Measurements from ENCODE around the gene BOD1. TPM values are rescaled to one million over a fixed set of nuclear protein-coding genes. Genes with fewer than 3 reads are reported as not detected.

The BOD1 gene
- total RNA-seq, 1 donor from 2014 or later, result 41.8 TPM

GRCh38 chr5:173620784-173621183 lies 4.3 kb upstream of the BOD1 start:
- no peaks in the 10 kb centered on the region for H3K36me3 ChIP-seq (ENCODE audit: control insufficient read depth in 3 of 3, insufficient read depth in 3 of 3, low read length in 3 of 3)
- H3K4me1 ChIP-seq (ENCODE audit: control insufficient read depth in 3 of 3, insufficient read depth in 3 of 3, low read length in 3 of 3), result peaks cover 9 to 13% (median 10%) of the 10 kb centered on the region in 3 donors
- no peak overlapping the region for H3K9ac ChIP-seq (ENCODE audit: low read depth in 1 of 3, low read length in 3 of 3)
- H3K27ac ChIP-seq (ENCODE audit: low read depth, low read length), result no peak overlapping the region
- H3K9me3 ChIP-seq (ENCODE audit: control insufficient read depth in 3 of 3, low read length in 3 of 3), result no peaks in the 10 kb centered on the region
- H3K4me3 ChIP-seq (ENCODE audit: low read length in 3 of 3), result no peak overlapping the region
- peaks cover 0 to 2% (median 0%) of the 10 kb centered on the region in 3 donors for H3K27me3 ChIP-seq (ENCODE audit: control insufficient read depth in 3 of 3, insufficient read depth in 3 of 3, low read length in 3 of 3)

DNA sequence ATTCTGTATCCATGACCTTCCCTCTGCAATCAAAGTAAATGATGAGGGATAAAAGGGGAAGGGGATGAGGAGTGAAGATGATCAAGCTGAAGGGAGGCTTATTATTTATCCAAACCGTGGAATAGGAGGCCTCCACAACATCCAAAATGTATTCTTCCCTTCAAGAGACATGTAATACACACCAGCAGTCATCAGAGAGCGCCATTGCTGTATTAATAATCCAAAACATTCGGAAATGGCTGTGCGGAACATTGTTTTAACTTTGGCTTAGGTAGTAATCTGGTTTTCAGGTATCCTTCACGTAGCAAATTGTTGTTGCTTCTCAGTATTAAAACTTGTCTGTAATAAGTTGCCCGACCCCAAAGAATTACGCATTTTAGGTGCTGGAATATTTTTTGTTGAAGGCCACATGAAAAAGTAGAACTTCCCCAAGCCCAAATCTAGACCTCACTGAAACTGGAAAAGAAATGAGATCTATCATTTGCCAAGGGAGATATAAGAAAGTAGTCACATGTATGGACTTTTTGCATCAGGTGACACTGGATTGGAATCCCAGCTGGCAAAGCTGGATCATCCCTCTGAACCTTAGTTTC lies 2.6 kb upstream of the BOD1 start:
- H3K4me3 ChIP-seq (ENCODE audit: low read length in 3 of 3), result no peak overlapping the region
- H3K27ac ChIP-seq (ENCODE audit: low read depth, low read length), result no peak overlapping the region
- no peaks in the 10 kb centered on the region for H3K36me3 ChIP-seq (ENCODE audit: control insufficient read depth in 3 of 3, insufficient read depth in 3 of 3, low read length in 3 of 3)

DNA sequence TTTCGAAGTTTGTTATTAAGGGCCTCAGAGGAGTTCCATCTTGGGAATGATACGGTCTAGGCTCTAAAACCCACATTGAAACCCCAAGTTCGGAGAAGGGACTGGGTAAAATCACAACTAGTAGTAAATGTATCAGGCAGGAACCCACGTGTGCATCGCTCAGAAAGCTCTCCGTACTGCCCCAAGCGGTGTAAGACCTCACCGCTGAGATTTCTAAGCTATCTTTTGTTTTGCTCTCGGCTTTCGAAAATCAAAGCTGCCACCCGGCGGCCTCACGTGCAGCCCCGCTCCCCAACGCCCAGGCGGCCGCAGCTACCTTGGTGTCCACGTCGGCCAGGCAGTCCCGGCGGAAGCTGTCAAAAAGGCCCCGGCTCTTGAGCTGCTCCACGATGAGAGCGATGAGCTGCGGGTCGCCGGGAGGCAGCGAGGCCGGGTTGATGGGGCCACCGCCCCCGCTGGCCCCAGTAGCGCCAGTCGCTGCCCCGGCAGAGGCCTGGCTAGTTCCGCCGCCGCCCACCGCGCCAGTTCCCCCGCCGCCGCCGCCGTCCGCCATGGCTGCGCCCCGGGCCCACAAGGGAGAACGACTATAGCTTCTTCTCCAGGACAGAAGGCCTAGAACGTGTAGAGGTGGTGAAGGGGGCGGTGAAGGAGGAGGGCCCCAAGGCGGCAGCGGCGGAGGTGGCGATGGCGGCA lies 420 bp downstream of the BOD1 start:
- Histone ChIP-seq H3K9me3 (ENCODE audit: control insufficient read depth in 3 of 3, low read length in 3 of 3) (no peaks in the 10 kb centered on the region), H3K27me3 (ENCODE audit: control insufficient read depth in 3 of 3, insufficient read depth in 3 of 3, low read length in 3 of 3) (no peaks in the 10 kb centered on the region), H3K9ac (ENCODE audit: low read depth in 1 of 3, low read length in 3 of 3) (peak overlapping the region; percentile 88 to 91 (median 88)), H3K4me3 (ENCODE audit: low read length in 3 of 3) (peak overlapping the region; percentile 80 to 92 (median 82)), H3K27ac (ENCODE audit: low read depth, low read length) (peak overlapping the region; percentile 96), H3K36me3 (ENCODE audit: control insufficient read depth in 3 of 3, insufficient read depth in 3 of 3, low read length in 3 of 3) (peaks cover 4 to 16% (median 15%) of the 10 kb centered on the region in 3 donors), H3K4me1 (ENCODE audit: control insufficient read depth in 3 of 3, insufficient read depth in 3 of 3, low read length in 3 of 3) (peaks cover 29 to 39% (median 32%) of the 10 kb centered on the region in 3 donors)

More for the DNA sequence above, 2.6 kb upstream of the BOD1 start:
- Histone ChIP-seq H3K27me3 (ENCODE audit: control insufficient read depth in 3 of 3, insufficient read depth in 3 of 3, low read length in 3 of 3) (peaks cover 0 to 2% (median 0%) of the 10 kb centered on the region in 3 donors), H3K9ac (ENCODE audit: low read depth in 1 of 3, low read length in 3 of 3) (no peak overlapping the region), H3K9me3 (ENCODE audit: control insufficient read depth in 3 of 3, low read length in 3 of 3) (no peaks in the 10 kb centered on the region), H3K4me1 (ENCODE audit: control insufficient read depth in 3 of 3, insufficient read depth in 3 of 3, low read length in 3 of 3) (peaks cover 17 to 20% (median 19%) of the 10 kb centered on the region in 3 donors)

- no peaks in the 10 kb centered on the region for H3K9me3 ChIP-seq (ENCODE audit: control insufficient read depth in 3 of 3, low read length in 3 of 3)
- peaks cover 31 to 47% (median 36%) of the 10 kb centered on the region in 3 donors for H3K4me1 ChIP-seq (ENCODE audit: control insufficient read depth in 3 of 3, insufficient read depth in 3 of 3, low read length in 3 of 3)
- no peaks in the 10 kb centered on the region for H3K27me3 ChIP-seq (ENCODE audit: control insufficient read depth in 3 of 3, insufficient read depth in 3 of 3, low read length in 3 of 3)
- H3K9ac ChIP-seq (ENCODE audit: low read depth in 1 of 3, low read length in 3 of 3), result peak overlapping the region; percentile 13 to 91 (median 88)
- H3K27ac ChIP-seq (ENCODE audit: low read depth, low read length), result no peak overlapping the region
- peaks cover 6 to 23% (median 16%) of the 10 kb centered on the region in 3 donors for H3K36me3 ChIP-seq (ENCODE audit: control insufficient read depth in 3 of 3, insufficient read depth in 3 of 3, low read length in 3 of 3)
- H3K4me3 ChIP-seq (ENCODE audit: low read length in 3 of 3), result peak overlapping the region; percentile 24 to 92 (median 82)
Observed at GRCh38 chr5:173614591-173614990, 1.9 kb downstream of the BOD1 start.

DNA sequence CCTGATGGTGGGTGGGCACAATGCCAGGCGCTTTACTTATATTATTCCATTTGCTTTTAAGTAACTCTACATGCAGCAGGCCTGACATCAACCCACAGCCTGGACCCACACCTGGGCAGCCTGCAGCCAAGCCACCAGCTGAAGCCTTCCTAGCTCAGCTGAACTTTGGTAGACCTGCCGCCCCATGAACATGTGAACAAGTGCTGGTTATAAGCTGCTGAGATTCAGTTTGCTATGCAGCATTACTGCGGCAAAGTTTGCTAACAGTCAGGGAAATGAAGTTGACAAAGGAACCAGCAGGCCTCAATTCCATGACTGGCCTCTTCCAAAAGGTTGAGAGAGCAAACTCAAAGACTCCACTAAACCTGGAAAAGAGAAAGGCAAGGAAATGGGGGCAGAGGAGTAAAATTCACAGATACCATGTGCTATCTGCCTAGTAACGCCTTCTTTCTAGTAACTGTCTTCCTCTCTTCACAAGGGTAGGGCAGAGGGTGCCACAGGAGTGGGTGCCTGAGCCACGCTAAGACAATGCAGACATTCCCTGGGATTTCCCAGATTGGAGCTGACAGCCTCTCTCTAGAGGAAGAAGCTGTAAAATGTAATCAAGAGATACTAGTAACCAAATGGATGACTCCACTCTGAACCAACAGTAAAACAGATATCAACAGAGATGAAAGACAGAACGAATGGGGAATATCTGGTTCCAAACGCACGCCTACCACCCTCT lies 2.9 kb downstream of the BOD1 start:
- H3K9me3 ChIP-seq (ENCODE audit: control insufficient read depth in 3 of 3, low read length in 3 of 3), result no peaks in the 10 kb centered on the region
- H3K9ac ChIP-seq (ENCODE audit: low read depth in 1 of 3, low read length in 3 of 3), result no peak overlapping the region
- peak overlapping the region in 1 of 3 donors; percentile 9 for H3K4me3 ChIP-seq (ENCODE audit: low read length in 3 of 3)
- peaks cover 10 to 27% (median 16%) of the 10 kb centered on the region in 3 donors for H3K36me3 ChIP-seq (ENCODE audit: control insufficient read depth in 3 of 3, insufficient read depth in 3 of 3, low read length in 3 of 3)
- no peak overlapping the region for H3K27ac ChIP-seq (ENCODE audit: low read depth, low read length)
- peaks cover 37 to 55% (median 43%) of the 10 kb centered on the region in 3 donors for H3K4me1 ChIP-seq (ENCODE audit: control insufficient read depth in 3 of 3, insufficient read depth in 3 of 3, low read length in 3 of 3)
- no peaks in the 10 kb centered on the region for H3K27me3 ChIP-seq (ENCODE audit: control insufficient read depth in 3 of 3, insufficient read depth in 3 of 3, low read length in 3 of 3)

DNA sequence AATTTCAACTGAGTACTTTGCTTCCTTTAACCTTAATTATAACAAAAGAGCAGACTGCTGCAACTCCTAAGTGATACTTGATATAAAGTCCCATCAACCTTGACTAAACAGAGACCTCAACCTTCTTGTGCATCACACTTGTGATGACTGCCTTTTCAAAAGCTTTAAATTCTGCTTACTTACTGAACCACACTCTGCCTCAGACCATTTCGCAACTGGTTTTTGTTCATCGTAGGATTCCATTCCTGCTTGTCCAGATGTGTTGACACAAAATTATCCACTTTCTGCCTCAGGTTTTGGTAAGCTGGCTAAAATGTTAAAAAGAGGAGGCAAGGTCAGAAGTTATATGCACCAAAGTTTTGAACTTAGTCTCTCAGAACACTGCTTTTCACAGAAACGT lies 3.5 kb downstream of the BOD1 start:
- Histone ChIP-seq H3K36me3 (ENCODE audit: control insufficient read depth in 3 of 3, insufficient read depth in 3 of 3, low read length in 3 of 3) (peaks cover 10 to 32% (median 17%) of the 10 kb centered on the region in 3 donors), H3K9me3 (ENCODE audit: control insufficient read depth in 3 of 3, low read length in 3 of 3) (no peaks in the 10 kb centered on the region), H3K4me3 (ENCODE audit: low read length in 3 of 3) (no peak overlapping the region), H3K4me1 (ENCODE audit: control insufficient read depth in 3 of 3, insufficient read depth in 3 of 3, low read length in 3 of 3) (peaks cover 37 to 55% (median 43%) of the 10 kb centered on the region in 3 donors), H3K9ac (ENCODE audit: low read depth in 1 of 3, low read length in 3 of 3) (no peak overlapping the region), H3K27ac (ENCODE audit: low read depth, low read length) (no peak overlapping the region), H3K27me3 (ENCODE audit: control insufficient read depth in 3 of 3, insufficient read depth in 3 of 3, low read length in 3 of 3) (no peaks in the 10 kb centered on the region)

DNA sequence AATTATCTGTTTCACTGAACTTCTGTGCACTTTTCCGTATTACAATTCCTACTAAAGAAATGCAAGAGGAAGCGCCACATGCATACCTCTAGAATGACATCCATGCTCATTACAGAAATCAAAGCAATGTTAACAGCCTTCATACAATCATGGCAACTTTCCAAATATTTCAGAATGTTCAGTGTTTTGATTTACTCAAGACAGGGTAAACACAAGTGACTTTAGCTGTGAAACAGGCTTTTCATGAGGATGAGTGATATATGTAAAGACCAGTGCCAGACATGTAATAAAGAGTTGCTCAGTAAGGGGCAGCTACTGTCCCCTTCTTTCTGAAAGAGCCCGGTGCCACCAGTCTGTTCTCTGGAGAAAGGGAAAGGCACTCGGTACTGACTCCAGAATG lies 4.7 kb downstream of the BOD1 start:
- H3K27ac ChIP-seq (ENCODE audit: low read depth, low read length), result no peak overlapping the region
- H3K4me3 ChIP-seq (ENCODE audit: low read length in 3 of 3), result no peak overlapping the region
- H3K27me3 ChIP-seq (ENCODE audit: control insufficient read depth in 3 of 3, insufficient read depth in 3 of 3, low read length in 3 of 3), result no peaks in the 10 kb centered on the region
- peaks cover 21 to 44% (median 30%) of the 10 kb centered on the region in 3 donors for H3K36me3 ChIP-seq (ENCODE audit: control insufficient read depth in 3 of 3, insufficient read depth in 3 of 3, low read length in 3 of 3)
- H3K9me3 ChIP-seq (ENCODE audit: control insufficient read depth in 3 of 3, low read length in 3 of 3), result no peaks in the 10 kb centered on the region
- peaks cover 37 to 55% (median 43%) of the 10 kb centered on the region in 3 donors for H3K4me1 ChIP-seq (ENCODE audit: control insufficient read depth in 3 of 3, insufficient read depth in 3 of 3, low read length in 3 of 3)
- H3K9ac ChIP-seq (ENCODE audit: low read depth in 1 of 3, low read length in 3 of 3), result no peak overlapping the region

DNA sequence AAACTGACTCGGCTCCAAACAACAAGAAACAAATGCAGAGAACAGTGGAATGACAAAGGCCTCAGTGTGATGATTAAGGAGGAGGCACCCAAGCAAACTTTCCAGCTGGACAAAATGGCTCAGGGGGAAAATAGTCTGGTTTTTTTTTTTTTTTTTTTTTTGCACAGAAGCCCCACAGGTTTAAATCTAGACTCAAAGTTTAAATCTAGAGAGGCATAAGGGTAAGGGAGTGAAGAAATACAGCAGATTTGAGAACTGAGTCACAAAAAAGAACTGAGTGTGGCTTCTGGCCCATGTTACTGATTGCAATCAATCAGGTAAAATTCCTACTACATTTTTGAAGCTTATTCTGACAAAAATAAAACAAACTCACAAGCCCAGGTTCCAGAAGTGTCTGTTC lies 12.3 kb downstream of the BOD1 start:
- Histone ChIP-seq H3K27ac (ENCODE audit: low read depth, low read length) (no peak overlapping the region), H3K4me3 (ENCODE audit: low read length in 3 of 3) (no peak overlapping the region), H3K9ac (ENCODE audit: low read depth in 1 of 3, low read length in 3 of 3) (no peak overlapping the region), H3K36me3 (ENCODE audit: control insufficient read depth in 3 of 3, insufficient read depth in 3 of 3, low read length in 3 of 3) (peaks cover 32 to 46% (median 39%) of the 10 kb centered on the region in 3 donors), H3K9me3 (ENCODE audit: control insufficient read depth in 3 of 3, low read length in 3 of 3) (no peaks in the 10 kb centered on the region), H3K27me3 (ENCODE audit: control insufficient read depth in 3 of 3, insufficient read depth in 3 of 3, low read length in 3 of 3) (no peaks in the 10 kb centered on the region), H3K4me1 (ENCODE audit: control insufficient read depth in 3 of 3, insufficient read depth in 3 of 3, low read length in 3 of 3) (peaks cover 2 to 4% (median 4%) of the 10 kb centered on the region in 3 donors)

GRCh38 chr5:173602423-173602822 lies 14.0 kb downstream of the BOD1 start:
- Histone ChIP-seq H3K9me3 (ENCODE audit: control insufficient read depth in 3 of 3, low read length in 3 of 3) (no peaks in the 10 kb centered on the region), H3K4me3 (ENCODE audit: low read length in 3 of 3) (no peak overlapping the region), H3K27me3 (ENCODE audit: control insufficient read depth in 3 of 3, insufficient read depth in 3 of 3, low read length in 3 of 3) (no peaks in the 10 kb centered on the region), H3K27ac (ENCODE audit: low read depth, low read length) (no peak overlapping the region), H3K9ac (ENCODE audit: low read depth in 1 of 3, low read length in 3 of 3) (no peak overlapping the region), H3K4me1 (ENCODE audit: control insufficient read depth in 3 of 3, insufficient read depth in 3 of 3, low read length in 3 of 3) (no peaks in the 10 kb centered on the region), H3K36me3 (ENCODE audit: control insufficient read depth in 3 of 3, insufficient read depth in 3 of 3, low read length in 3 of 3) (peaks cover 23 to 40% (median 30%) of the 10 kb centered on the region in 3 donors)

Data from skeletal muscle tissue (tissue), 4 donors.